Fibroblast of pulmonary artery (primary cell): ENCODE measurements around the gene CD164.

ENCODE experiments used
- DNase-seq: peaks from one replicate; pipeline ENCODE4 v3.0.0-alpha.2; 2010; ENCODE audit warnings: low read depth
- H3K4me3 ChIP-seq: replicated peaks from 2 replicates; pipeline ENCODE4 v1.5.1; 2011; ENCODE audit warnings: low read depth, mild to moderate bottlenecking, control low read depth, low read length, moderate library complexity
- CTCF ChIP-seq: IDR thresholded peaks from 2 replicates; pipeline ENCODE4 v1.5.1; 2011; ENCODE audit warnings: mild to moderate bottlenecking, control low read depth, low read length, inconsistent platforms; ENCODE audit errors: missing control alignments

The CD164 gene

GRCh38 chr6:109347779-109348178 lies 34.5 kb downstream of the CD164 start:
- DNase-seq = no peak
- no peak for TF ChIP-seq CTCF
- H3K4me3 ChIP-seq = no peak overlapping the region

- no peak for DNase-seq
- no peak for TF ChIP-seq CTCF
- H3K4me3 ChIP-seq = no peak overlapping the region
These were observed 36.3 kb downstream of the CD164 start for GRCh38 chr6:109345986-109346385.

GRCh38 chr6:109344226-109344625 lies 38.0 kb downstream of the CD164 start:
- DNase-seq = no peak
- no peak for TF ChIP-seq CTCF
- H3K4me3 ChIP-seq = no peak overlapping the region

GRCh38 chr6:109343518-109343917 lies 38.7 kb downstream of the CD164 start:
- H3K4me3 ChIP-seq = no peak overlapping the region
- TF ChIP-seq CTCF = no peak
- no peak for DNase-seq

GRCh38 chr6:109342911-109343310 lies 39.4 kb downstream of the CD164 start:
- no peak overlapping the region for H3K4me3 ChIP-seq
- no peak for TF ChIP-seq CTCF
- no peak for DNase-seq

GRCh38 chr6:109342506-109342905 lies 39.8 kb downstream of the CD164 start:
- H3K4me3 ChIP-seq = no peak overlapping the region
- TF ChIP-seq CTCF = no peak
- DNase-seq = no peak

- no peak for TF ChIP-seq CTCF
- DNase-seq = no peak
- H3K4me3 ChIP-seq = no peak overlapping the region
These were observed 41.5 kb downstream of the CD164 start for GRCh38 chr6:109340811-109341210.
